Measurements from ENCODE around the gene CHMP4A.

CHMP4A gene

DNA sequence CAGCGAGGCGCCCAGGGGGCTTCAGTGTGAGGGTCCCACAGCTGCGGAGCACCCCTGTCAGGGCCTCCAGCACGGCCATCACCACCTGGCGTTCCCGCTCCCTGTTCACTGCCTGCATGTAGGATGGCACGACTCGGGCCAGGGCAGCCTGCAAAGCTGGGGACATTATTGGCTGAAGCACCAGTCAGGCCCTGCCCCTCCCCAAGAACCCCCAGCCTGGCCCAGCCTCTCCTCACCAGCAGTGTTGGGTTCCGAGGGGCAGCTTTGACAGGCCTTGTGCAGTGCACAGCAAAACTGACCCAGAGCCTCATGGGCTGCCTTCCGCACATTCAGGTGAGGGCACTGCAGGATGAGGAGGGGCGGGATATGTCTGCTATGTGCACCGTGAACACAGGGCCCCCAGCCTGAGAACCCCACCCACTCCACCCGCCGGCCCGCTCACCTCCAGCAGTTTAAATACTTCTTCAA lies 30.2 kb downstream of the CHMP4A start:
- Histone ChIP-seq H3K36me3 (ENCODE audit: control insufficient read depth, insufficient read depth, low read length) (peaks cover 95% of the 10 kb centered on the region), H3K27ac (ENCODE audit: low read depth, low read length) (no peak overlapping the region), H3K4me3 (ENCODE audit: low read depth, low read length) (no peak overlapping the region), H3K9me3 (ENCODE audit: control insufficient read depth, insufficient read depth, low read length) (no peaks in the 10 kb centered on the region), H3K9ac (ENCODE audit: low read depth, low read length) (no peak overlapping the region), H3K27me3 (ENCODE audit: control insufficient read depth, insufficient read depth, low read length) (no peaks in the 10 kb centered on the region), H3K4me1 (ENCODE audit: control insufficient read depth, insufficient read depth, low read length) (peaks cover 3% of the 10 kb centered on the region)

DNA sequence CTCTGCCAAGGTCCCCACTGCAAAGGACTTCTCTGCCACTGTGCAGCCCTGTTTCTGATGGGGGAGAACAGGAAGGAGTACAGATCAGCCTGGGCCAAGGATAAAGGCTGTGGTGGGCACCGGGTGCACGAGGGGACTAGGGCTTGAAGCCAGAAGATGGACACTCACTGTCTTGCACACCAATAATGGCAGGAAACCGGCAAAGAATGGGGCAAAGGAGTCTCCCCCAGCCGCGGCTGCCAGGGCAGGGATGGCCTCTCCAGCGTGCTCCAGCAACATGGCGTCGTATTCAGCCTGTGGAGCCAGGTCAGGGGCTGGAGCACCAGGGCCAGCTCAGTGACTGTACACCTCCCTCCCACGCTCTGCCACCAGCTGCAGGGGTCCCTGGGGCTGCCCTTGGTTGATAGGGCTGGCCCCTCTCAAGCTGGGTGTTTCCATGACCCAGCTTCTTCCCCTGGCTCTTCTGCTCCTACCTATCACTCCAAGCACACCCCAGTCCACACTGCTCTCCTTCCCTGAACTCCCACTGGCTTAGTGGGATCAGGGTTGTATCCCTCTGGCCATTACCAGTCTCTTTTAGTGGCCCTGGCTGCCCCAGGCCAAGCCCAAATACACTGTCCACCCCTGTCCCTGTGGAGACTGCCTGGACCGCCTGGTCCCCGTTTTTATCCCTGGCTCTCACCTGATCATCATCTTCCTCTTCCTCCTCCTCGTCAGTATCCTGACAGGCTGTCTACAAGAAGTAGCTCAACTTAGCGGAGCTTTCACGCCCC lies 31.0 kb downstream of the CHMP4A start:
- no peaks in the 10 kb centered on the region for H3K9me3 ChIP-seq (ENCODE audit: control insufficient read depth, insufficient read depth, low read length)
- H3K4me3 ChIP-seq (ENCODE audit: low read depth, low read length), result no peak overlapping the region
- H3K27ac ChIP-seq (ENCODE audit: low read depth, low read length), result no peak overlapping the region
- no peaks in the 10 kb centered on the region for H3K27me3 ChIP-seq (ENCODE audit: control insufficient read depth, insufficient read depth, low read length)
- peaks cover 98% of the 10 kb centered on the region for H3K36me3 ChIP-seq (ENCODE audit: control insufficient read depth, insufficient read depth, low read length)
- H3K4me1 ChIP-seq (ENCODE audit: control insufficient read depth, insufficient read depth, low read length), result no peaks in the 10 kb centered on the region
- H3K9ac ChIP-seq (ENCODE audit: low read depth, low read length), result no peak overlapping the region

DNA sequence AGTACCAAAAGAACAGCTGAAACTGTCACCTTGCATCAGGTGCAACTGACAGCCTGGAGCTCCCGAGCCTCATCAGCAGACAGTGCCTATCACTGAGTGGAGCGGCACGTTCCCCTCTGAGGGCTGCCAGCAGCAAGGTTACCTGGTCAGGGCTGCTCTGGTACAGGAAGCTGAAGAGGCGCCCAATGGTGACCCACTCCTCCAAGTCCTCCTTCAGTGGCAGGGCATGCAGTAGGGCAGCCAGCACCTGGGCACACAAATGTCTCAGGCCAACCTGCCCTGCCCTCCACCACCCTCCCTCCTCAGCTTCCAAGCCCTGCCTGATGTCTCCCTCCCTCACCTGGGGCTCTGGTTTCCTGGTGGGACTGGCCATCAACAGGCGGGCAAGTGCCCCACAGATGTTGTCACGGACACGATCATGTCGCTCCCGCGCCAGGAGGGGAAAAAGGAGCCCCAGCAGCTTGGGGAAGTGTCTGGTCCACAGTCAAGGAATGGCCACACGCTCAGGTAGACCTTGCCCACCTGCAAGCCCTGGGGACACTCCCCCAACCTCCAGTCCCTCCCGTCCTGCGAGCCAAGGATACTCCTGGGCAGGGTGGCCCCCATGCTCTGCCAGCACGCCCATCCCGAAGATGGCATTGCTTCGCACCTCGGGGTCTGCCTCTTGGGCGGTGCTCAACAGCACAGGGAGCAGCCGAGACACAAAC lies 31.8 kb downstream of the CHMP4A start:
- H3K36me3 ChIP-seq (ENCODE audit: control insufficient read depth, insufficient read depth, low read length), result peaks cover 98% of the 10 kb centered on the region
- H3K9ac ChIP-seq (ENCODE audit: low read depth, low read length), result no peak overlapping the region

DNA sequence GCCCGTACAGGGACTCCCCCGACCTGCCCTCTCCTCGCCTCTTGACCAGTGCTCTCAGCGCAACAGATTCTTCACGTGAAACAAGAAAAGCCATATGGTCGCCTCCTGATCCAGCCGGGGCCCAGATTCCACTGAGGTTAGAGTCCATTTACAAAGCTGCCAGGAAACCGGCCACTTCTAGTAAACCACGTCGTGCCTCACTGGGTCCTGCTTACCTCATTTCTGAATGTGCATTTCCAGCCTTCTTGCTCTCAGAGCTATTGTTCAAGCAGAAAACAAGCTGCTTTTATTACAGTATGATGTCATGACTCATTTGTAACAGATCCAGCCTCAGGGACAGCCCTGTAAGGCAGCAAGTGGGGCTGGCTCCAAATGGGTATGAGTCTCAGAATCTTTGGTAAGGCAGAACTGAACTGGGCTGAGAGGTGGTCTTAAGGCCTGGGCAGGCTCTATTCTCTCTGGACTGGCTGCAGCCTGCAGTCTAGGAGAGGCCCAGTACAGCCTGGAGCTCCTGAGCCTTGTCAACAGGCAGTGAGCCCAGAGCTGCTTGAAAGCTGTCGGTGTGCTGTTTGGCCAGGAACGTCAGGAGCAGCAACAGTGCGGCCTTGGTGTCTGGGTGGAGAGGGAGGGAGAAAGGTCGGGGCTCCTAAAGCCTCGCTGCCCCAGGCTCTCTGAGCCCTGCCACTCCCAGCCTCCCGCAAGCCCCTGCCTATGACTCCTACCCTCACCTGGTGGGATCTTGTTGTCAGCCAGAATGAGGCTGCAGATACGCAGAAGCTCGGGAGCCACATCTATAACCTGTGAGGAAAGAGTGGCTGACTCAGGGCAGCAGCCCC lies 33.1 kb downstream of the CHMP4A start:
- H3K9me3 ChIP-seq (ENCODE audit: control insufficient read depth, insufficient read depth, low read length), result no peaks in the 10 kb centered on the region
- H3K4me3 ChIP-seq (ENCODE audit: low read depth, low read length), result no peak overlapping the region
- no peak overlapping the region for H3K9ac ChIP-seq (ENCODE audit: low read depth, low read length)
- H3K27ac ChIP-seq (ENCODE audit: low read depth, low read length), result no peak overlapping the region
- no peaks in the 10 kb centered on the region for H3K27me3 ChIP-seq (ENCODE audit: control insufficient read depth, insufficient read depth, low read length)
- no peaks in the 10 kb centered on the region for H3K4me1 ChIP-seq (ENCODE audit: control insufficient read depth, insufficient read depth, low read length)
- H3K36me3 ChIP-seq (ENCODE audit: control insufficient read depth, insufficient read depth, low read length), result peaks cover 87% of the 10 kb centered on the region

More for the DNA sequence above, 31.8 kb downstream of the CHMP4A start:
- no peak overlapping the region for H3K4me3 ChIP-seq (ENCODE audit: low read depth, low read length)
- H3K4me1 ChIP-seq (ENCODE audit: control insufficient read depth, insufficient read depth, low read length), result no peaks in the 10 kb centered on the region
- H3K9me3 ChIP-seq (ENCODE audit: control insufficient read depth, insufficient read depth, low read length), result no peaks in the 10 kb centered on the region
- H3K27ac ChIP-seq (ENCODE audit: low read depth, low read length), result no peak overlapping the region
- H3K27me3 ChIP-seq (ENCODE audit: control insufficient read depth, insufficient read depth, low read length), result no peaks in the 10 kb centered on the region

DNA sequence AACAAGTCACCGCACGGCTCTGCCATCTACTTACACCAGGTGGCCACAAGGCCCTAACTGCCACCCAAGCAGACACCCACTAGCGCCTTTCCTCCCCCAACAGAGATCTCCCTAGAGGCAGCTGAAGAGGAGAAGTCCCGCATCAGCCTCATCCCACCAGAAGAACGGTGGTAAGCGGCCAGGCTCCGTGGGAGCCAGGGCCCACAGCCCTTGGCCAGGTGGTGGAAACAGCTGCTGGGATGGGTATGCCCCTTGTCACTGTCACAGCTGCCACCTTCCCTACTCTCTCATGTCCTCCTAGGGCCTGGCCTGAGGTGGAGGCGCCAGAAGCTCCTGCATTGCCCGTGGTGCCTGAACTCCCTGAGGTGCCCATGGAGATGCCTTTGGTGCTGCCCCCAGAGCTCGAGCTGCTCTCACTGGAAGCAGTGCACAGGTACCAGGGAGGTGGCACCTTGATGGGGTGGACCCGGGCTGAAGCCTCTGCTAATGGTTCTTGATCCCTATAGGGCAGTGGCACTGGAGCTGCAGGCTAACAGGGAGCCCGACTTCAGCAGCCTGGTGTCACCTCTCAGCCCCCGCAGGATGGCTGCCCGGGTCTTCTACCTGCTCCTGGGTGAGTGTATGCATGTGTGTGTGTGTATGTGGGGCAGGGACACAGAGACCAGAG lies 33.9 kb downstream of the CHMP4A start:
- H3K36me3 ChIP-seq (ENCODE audit: control insufficient read depth, insufficient read depth, low read length), result peaks cover 84% of the 10 kb centered on the region

DNA sequence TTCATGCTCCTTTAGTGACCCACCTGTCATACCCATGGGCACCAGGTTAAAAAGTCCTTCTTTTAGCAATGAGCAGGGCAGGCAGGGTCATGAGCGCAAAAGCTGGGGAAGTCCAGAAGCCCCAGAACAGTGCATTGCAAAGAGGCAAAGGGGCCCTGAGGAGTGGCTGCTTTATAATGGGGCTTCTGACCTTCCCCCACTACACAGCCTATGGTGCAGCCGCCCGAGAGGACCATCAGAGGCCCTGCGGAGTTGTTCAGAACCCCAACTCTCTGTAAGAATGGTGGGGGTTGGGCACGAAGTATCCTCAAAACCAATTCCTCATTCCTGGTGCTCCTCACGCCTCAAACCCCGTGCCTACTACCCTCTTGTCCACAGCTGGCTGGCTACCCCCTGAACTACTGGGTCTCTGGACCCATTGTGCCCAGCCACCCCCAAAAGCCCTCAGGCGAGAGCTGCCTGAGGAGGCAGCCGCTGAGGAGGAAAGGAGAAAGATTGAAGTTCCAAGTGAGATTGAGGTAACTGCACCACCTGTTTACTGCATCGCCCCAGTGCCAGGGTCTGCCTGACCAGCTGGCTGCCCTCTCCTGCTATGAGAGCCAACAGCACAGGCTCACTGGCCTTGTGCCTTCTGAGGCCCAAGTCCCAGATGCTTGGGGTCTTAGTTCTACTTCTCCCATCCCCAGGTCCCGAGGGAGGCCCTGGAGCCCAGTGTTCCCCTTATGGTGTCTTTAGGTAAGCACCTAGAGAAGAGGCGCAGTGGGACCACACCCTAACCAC lies 34.7 kb downstream of the CHMP4A start:
- H3K36me3 ChIP-seq (ENCODE audit: control insufficient read depth, insufficient read depth, low read length), result peaks cover 78% of the 10 kb centered on the region
- no peak overlapping the region for H3K9ac ChIP-seq (ENCODE audit: low read depth, low read length)
- H3K27ac ChIP-seq (ENCODE audit: low read depth, low read length), result no peak overlapping the region
- no peaks in the 10 kb centered on the region for H3K27me3 ChIP-seq (ENCODE audit: control insufficient read depth, insufficient read depth, low read length)
- no peaks in the 10 kb centered on the region for H3K4me1 ChIP-seq (ENCODE audit: control insufficient read depth, insufficient read depth, low read length)
- H3K4me3 ChIP-seq (ENCODE audit: low read depth, low read length), result no peak overlapping the region
- no peaks in the 10 kb centered on the region for H3K9me3 ChIP-seq (ENCODE audit: control insufficient read depth, insufficient read depth, low read length)

More for the DNA sequence above, 33.9 kb downstream of the CHMP4A start:
- Histone ChIP-seq H3K4me3 (ENCODE audit: low read depth, low read length) (no peak overlapping the region), H3K27me3 (ENCODE audit: control insufficient read depth, insufficient read depth, low read length) (no peaks in the 10 kb centered on the region), H3K9ac (ENCODE audit: low read depth, low read length) (no peak overlapping the region), H3K4me1 (ENCODE audit: control insufficient read depth, insufficient read depth, low read length) (no peaks in the 10 kb centered on the region), H3K27ac (ENCODE audit: low read depth, low read length) (no peak overlapping the region), H3K9me3 (ENCODE audit: control insufficient read depth, insufficient read depth, low read length) (no peaks in the 10 kb centered on the region)

DNA sequence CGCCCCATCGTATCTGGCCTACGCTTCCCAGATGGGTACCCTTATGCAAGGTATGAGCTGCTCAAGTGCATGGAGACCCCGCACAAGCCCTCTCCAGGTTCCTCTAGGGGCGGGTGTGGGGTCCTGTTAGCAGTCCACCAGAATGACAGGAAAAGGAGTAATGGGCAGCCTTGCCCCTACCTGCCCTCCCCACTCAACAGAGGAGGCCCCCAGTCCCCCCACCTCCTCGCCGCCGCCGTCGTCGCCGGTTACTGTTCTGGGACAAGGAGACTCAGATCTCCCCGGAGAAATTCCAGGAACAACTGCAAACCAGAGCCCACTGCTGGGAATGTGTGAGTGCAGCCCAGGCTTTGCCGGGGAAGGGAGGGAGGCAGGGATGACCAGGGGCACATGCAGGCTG lies 35.4 kb downstream of the CHMP4A start:
- Histone ChIP-seq H3K27me3 (ENCODE audit: control insufficient read depth, insufficient read depth, low read length) (no peaks in the 10 kb centered on the region), H3K27ac (ENCODE audit: low read depth, low read length) (no peak overlapping the region), H3K9me3 (ENCODE audit: control insufficient read depth, insufficient read depth, low read length) (no peaks in the 10 kb centered on the region), H3K4me1 (ENCODE audit: control insufficient read depth, insufficient read depth, low read length) (no peaks in the 10 kb centered on the region), H3K4me3 (ENCODE audit: low read depth, low read length) (no peak overlapping the region), H3K9ac (ENCODE audit: low read depth, low read length) (no peak overlapping the region), H3K36me3 (ENCODE audit: control insufficient read depth, insufficient read depth, low read length) (peaks cover 77% of the 10 kb centered on the region)

DNA sequence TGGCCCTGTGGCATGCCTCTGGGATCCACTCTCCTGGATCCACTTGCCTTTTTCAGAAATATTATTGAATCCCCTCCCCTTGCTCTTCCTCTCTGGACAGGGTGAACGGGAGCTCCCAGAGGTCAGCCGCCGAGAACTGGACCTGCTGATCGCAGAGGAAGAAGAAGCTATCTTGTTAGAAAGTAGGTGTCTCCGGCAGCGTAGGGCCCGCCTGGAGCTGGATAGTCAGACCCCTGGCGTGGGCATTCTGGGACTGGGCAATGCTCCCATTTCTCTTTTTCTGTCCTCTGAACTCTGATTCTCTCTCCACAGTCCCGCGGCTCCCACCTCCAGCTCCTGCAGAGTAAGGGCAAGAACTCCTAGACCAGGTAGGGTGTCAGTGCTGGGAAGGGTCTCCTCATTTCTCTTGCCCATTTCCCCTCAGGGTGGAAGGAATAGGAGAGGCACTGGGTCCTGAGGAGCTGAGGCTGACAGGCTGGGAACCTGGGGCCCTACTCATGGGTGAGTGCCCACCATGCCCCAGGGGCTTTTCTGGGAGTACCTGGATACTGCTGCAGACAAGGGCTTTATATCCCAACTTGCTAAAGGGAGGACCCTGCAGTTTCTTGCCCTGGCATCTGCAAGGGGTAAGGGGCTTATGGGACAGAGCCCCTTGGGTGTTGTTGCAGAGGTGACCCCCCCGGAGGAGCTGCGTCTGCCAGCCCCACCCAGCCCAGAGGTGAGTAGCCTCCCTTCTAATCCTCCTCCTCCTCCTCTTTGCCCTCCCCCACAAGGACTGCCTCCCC lies 36.1 kb downstream of the CHMP4A start:
- peaks cover 70% of the 10 kb centered on the region for H3K36me3 ChIP-seq (ENCODE audit: control insufficient read depth, insufficient read depth, low read length)
- 0 out of 2 replicates have a peak, but pooled peaks cover 4% of the 10 kb centered on the region for H3K4me1 ChIP-seq (ENCODE audit: control insufficient read depth, insufficient read depth, low read length)
- no peak overlapping the region for H3K4me3 ChIP-seq (ENCODE audit: low read depth, low read length)
- no peaks in the 10 kb centered on the region for H3K27me3 ChIP-seq (ENCODE audit: control insufficient read depth, insufficient read depth, low read length)
- H3K9me3 ChIP-seq (ENCODE audit: control insufficient read depth, insufficient read depth, low read length), result no peaks in the 10 kb centered on the region
- H3K9ac ChIP-seq (ENCODE audit: low read depth, low read length), result no peak overlapping the region
- H3K27ac ChIP-seq (ENCODE audit: low read depth, low read length), result no peak overlapping the region

DNA sequence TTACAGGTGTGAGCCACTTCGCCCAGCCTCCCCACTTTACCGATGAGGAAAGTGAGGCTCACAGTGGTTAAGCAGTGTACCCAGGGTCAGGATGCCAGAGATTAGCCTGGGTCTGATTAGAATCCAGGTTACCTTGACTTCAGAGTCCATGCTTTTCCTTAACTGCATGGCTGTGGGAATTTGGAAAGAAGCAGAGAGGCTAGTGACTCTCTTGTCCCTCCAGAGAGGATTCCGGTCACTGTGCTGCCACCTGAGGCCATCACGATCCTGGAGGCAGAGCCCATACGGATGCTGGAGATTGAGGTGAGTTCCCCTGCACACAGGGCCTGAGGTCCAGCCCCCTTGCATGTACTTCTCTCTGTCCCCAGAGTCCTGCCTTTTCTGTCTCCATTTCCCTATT lies 36.7 kb downstream of the CHMP4A start:
- Histone ChIP-seq H3K36me3 (ENCODE audit: control insufficient read depth, insufficient read depth, low read length) (peaks cover 64% of the 10 kb centered on the region), H3K27ac (ENCODE audit: low read depth, low read length) (no peak overlapping the region), H3K9me3 (ENCODE audit: control insufficient read depth, insufficient read depth, low read length) (no peaks in the 10 kb centered on the region), H3K9ac (ENCODE audit: low read depth, low read length) (no peak overlapping the region), H3K27me3 (ENCODE audit: control insufficient read depth, insufficient read depth, low read length) (no peaks in the 10 kb centered on the region), H3K4me1 (ENCODE audit: control insufficient read depth, insufficient read depth, low read length) (0 out of 2 replicates have a peak, but pooled peaks cover 6% of the 10 kb centered on the region), H3K4me3 (ENCODE audit: low read depth, low read length) (no peak overlapping the region)
